HUDEP-2 (cell line): ENCODE measurements around the gene BLOC1S5.

Source experiments
- DNase-seq, 76 experiments: peaks; one replicate each; lab custom pipeline; 2025; ENCODE audit not compliant: unreplicated experiment in 76 of 76; lab: John Stamatoyannopoulos, UW

BLOC1S5 gene, protein sequence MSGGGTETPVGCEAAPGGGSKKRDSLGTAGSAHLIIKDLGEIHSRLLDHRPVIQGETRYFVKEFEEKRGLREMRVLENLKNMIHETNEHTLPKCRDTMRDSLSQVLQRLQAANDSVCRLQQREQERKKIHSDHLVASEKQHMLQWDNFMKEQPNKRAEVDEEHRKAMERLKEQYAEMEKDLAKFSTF

DNA sequence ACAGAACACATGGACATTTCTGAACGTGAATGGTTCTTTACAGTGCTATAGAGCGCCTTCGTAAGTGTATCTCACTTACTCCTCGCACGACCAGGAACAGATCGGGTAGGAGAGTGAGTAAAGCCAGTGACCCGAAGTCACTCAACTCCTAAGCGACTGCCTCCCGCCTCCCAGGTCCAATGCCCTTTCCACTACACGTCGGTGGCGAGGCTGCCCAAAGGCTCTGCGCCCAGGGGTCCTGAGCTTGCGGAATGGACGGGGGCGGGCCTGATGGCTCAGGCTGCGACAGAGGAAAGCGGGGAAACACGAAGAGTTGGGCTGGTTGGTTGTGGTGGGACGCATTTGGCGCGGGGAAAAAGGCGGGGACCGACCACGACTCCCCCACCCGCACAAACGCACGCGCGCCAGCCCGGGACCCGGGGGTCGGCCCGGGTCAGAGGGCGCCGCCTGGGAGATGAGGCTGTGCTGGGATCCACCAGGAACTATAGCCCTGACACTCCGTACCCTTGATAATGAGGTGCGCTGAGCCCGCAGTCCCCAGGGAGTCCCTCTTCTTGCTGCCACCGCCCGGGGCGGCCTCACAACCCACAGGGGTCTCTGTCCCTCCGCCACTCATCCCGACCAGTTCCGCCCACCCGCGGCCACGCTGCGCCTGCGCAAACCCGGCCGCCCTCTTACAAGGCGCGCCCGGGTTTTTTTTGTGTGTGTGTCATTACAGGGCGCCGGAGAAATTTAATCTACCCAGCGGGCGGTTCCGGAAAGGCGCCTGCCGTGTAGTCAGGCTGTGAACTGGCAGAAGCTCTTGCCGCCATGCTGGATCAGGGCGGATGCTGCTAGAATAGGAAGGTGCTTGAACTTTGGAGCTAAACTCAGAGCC is at the start of gene BLOC1S5:
TSS of gene BLOC1S5 (minus strand) at position 629 of the 877 bp plus-strand sequence. CDS start at position 616, 13 bp downstream.
- peak; percentile 72 to 99 (median 97) for DNase-seq

DNA sequence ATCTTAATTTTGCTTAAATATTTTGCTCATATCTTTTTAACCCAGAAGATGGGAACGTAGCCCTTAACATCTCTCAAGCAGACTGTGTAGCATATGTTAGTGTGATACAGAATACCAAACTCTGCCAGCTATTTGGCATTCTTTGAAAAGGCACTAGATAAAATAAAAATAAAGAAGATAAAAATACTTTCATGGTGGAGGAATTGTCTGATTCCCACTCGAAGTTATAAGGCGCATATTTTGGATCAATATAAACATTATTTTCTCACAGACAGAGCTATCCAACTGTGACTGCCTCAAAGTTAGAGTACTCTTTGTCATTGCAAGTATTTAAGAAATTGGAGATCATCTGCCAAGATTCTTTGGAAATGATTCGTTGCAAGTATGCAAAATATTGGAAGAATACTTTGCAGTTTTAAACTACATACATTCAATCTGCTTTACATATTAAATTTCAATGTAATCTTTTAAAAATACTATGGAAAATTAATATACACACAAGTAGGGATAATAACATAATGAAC is 49.0 kb upstream of the BLOC1S5 start:
- no peak for DNase-seq

DNA sequence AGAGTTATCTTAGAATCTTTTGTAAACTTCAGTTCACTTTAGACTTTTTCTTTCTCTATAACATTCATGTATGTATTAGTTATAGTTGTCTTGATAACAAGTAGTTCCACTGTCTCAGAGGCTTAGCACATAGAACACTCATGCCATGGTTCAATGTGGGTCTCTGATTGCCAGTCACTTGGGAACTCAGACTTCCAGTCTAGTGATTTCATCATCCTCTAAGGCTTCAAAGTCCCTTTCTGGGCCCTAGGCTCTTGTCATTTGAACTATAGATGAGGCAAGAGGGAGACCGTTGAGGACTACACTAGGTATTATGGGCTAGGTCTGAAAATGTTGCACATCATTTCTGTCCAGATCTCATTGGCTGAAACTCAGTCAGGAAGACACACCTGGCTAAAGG is 46.5 kb upstream of the BLOC1S5 start:
- DNase-seq, result no peak

DNA sequence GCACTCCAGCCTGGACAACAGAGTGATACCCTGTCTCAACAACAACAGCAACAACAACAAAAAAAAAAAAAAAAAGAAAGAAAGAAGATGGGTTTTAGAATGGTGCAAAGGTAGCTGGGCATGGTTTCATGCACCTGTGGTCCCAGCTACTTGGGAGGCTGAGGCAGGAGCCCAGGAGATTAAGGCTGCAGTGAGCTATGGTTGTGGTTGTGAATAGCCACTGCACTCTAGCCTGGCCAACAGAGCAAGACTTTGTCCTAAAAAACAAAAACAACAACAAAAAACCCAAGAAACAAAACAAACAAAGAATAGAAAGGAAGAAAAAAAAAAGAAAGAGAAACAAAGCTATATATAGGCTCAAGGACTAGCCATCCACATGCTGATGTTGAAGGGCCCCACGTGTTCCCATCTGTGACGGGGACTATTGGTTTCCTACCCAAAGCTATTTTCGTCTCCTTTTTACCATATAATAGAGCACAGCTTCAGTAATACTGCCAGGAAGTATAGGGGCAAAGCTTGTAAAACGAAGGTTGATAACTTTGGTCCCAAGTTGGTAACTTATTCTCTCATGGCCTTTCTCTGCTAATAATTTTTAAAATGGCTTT is 46.0 kb upstream of the BLOC1S5 start:
- no peak for DNase-seq

DNA sequence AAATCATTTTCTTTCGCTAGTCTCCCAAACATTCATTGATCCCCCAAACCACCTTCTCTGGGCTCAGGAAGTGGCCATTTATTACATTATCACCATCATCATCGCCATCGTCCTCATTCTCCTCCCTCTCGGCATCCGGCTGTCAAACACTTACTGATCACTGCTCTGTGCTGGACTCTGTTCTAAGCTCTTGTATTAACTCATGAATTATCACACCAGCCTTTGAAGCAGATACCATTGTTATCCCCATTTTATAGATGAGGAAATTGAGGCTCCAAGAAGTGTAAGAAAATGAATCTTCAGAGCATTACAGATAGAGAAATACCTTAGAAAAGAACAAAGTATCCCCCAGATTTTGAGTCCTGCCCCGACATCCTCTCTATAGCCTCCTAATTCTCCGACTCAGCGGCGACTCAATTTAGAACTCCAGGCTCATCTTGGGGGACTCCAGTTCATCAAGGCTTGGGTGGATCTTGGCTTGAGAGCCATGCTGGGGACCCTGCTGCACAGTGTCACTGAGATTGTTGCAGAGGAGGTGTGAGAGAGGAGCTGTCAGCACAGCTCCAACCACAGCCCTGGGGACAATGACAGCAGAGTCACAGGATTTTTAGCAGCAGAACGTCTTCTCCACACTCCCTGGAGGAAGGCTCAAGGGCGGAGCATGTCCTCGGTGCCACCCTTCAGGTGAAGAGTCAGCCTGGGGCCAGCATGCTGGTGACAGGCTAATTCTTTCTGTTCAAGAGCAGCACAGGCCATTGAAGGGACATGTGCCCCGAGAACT is 44.8 kb upstream of the BLOC1S5 start:
- DNase-seq, result no peak

DNA sequence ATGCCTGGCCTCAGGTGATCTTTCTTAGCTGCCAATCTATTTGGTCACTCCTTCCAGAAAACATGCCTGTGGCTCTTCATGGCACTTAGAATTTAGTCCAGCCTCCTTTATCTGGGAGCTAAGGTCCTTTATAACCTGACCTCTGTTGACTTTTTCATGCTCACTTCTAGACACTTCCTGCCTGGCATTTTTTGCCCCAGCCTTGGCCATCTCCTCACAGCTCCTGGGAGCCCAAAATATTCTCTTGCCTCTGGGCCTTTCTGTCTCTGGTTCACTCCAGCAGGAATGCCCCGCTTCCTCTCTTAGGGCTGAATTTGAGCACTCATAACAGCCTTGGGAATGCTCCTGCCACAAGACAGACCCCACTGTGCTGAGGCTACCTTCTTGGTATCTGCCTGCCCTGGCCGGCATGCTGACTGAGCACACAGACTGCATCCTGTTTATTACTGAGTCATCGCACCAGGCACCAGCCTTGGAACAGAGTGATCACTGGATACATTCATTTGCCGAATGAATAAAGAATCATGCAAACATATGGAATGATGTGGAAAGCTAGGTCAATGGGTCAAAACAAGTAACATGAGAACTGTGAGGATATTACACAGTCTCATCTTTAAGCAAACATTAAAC is 44.0 kb upstream of the BLOC1S5 start:
- no peak for DNase-seq

DNA sequence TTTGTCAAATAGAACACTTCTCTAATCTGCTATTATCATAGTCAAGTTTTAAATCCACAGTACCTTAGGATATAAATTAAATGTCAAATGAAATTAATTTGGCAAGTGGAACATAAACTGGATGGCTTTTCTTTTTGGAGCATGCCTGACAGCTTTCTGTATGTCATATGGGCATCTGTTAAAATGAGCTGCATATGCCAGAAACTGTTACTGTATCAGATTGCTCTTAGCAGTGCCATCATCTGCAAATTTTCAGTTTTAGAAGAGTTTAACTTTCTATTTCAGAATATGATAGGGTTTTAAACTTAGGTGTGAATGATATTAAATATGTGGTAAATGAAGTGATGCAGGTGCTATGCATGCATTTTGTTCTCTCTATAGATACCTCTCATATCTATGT is 41.6 kb upstream of the BLOC1S5 start:
- no peak for DNase-seq

DNA sequence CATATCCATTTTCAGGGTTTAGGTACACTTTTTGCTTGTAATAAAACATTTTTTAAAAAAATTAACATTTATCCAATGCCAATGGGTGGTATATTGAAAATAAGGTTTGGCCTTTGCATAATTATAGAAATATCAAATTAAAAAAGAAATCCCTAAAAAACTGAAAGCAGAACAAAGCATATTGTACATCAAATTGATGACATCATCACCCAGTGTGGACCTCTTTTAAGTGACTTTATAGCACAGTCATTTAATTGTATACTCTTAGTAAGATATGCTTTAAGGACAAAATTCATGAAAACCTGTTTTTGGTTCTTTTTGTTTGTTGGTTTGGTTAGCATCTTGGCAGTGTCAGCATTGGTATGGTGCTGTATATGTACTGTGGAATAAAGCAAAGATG is 39.5 kb upstream of the BLOC1S5 start:
- no peak for DNase-seq

DNA sequence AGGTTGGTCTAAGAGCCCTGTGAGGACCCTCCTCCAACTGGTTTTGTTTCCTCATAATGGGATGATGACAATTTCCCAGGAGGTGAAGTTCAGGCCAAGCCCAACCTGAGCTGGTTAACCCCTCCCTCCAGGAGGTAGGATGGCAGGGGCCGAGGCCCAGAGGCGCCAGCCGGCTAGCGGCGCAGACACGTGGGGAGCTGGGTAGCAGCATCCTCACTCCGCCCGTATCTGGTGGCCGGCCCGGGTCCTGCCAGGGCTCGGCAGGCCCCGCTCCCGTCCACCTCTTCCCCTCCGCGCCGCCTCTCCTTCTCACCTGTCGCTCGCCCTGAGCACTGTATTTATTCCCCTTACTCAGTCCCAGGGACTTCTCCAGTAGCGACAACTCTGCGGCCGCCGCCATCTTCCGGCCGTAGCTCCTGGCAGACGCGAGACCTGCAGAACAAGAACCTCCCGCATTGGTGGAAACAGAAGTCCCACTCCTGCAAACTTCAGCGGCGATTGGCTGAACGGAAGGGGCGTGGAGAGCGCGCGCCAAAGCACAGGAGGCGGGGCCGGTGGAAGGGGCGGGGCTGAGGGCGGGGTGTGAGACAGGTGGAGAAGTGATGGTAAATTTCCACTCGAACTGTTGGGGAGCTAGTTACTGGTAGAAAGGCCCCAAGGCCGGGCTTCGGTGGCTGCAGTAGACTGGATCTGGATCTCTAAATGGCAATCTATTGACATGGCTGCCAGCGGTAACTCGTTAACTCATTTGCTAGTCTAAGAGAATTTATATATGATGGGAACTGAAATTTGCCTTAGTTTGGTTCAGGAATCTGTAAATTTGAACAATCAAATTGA is 38.2 kb upstream of the BLOC1S5 start, which contains the start of gene EEF1E1:
TSS of gene EEF1E1 (minus strand) at position 427 of the 837 bp plus-strand sequence. CDS start at position 400, 27 bp downstream.
- peak; percentile 60 to 99 (median 97) for DNase-seq

DNA sequence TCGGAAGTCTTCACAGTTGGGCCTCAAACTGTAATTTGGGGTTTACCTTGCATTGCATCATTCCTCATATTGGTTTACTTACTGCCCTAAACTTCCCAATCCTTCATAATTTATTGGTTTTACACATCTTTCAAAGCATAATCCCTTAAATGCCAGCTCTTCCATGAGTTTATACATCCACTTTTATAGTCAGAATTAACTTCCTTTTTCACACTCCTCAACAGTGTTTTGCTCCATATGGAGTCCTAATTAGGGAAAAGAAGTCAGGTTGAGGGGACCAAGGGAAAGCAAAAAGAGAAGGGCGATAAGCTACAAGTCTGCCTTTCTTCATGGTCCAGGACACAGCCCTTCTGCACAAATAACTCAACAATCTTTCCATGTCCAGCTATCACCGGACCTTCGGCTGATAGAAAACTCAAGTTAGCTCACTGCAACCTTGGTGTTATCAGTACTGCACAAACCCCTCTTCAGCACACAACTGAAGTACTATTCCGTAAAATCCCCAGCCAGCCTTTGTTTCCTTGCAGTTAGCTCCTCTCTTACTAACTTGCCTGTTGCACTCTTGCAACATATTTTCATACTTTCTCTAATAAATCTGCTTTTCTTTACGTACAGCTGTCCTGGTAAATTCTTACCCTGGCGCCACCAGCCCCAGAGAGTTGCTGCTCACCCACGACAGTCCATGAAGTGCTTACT is 36.1 kb upstream of the BLOC1S5 start:
- DNase-seq, result peak in 24 of 76 experiments; percentile 12 to 67 (median 34)

DNA sequence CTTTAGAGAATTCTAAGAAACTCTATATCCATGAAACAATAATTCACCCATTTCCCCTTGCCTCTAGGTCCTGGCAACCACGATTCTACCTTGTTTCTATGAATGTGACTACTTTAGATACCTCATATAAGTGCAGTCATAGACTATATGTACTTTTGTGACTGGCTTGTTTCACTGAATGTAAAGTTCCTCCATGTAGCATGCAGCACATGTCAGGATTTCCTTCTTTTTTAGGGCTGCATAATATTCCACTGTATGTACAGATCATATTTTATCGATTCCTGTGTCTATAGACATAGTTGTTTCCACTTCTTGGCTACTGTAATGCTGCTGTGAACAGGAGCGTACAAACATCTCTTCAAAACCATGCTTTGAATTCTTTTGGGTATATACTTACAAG is 26.5 kb upstream of the BLOC1S5 start:
- no peak for DNase-seq

DNA sequence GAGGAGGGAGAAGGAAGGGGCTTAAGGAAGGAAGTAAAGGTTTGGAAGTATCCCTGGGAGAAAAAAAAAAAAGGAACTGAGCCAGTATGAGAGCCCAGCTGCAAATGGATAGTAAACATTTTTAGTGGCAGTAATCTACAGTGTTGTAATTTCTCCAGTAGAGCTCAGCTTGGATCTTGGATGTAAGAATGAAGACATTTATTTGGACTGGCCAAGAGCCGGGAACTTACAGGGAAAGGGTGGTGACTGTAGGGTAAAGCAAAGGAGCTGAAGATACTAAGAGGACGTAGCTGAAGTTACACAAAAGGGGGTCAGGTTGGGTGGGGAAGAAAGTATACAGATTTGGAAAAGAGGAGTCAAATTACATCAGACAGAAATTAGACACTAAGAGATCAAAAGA is 24.7 kb upstream of the BLOC1S5 start:
- no peak for DNase-seq

DNA sequence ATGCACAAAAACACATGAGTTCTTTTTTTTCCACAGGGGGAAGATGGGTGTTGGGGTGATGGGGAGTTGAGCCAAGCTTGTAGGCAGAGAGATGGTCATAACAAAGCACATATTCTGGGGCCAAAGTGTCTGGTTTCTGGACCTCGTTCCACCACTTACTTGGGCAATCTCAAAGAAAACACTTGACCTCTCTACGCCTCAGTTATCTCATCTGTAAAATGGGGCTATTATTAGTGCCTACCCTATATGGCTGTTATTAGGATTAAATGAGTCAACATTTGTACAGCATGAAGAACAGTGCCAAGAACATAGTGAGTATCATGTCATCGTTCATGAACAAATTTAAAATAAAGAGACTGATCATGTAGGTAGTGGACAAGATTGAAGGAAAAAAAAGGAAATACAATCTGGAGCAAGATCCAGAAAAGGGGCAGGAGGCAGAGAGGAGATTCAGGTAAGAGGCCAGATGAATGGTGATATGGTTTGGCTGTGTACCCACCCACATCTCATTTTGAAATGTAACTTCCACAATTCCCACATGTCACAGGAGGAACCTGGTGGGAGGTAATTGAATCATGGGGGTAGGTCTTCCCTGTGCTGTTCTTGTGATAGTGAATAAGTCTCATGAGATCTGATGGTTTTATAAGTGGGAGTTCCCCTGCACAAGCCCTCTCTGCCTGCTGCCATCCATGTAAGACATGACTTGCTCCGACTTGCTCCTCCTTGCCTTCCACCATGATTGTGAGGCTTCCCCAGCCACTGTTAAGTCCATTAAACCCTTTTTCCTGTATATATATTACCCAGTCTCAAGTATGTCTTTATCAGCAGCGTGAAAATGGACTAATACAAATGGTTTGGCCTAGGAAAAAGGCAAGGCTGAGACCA is 23.9 kb upstream of the BLOC1S5 start:
- DNase-seq, result no peak

DNA sequence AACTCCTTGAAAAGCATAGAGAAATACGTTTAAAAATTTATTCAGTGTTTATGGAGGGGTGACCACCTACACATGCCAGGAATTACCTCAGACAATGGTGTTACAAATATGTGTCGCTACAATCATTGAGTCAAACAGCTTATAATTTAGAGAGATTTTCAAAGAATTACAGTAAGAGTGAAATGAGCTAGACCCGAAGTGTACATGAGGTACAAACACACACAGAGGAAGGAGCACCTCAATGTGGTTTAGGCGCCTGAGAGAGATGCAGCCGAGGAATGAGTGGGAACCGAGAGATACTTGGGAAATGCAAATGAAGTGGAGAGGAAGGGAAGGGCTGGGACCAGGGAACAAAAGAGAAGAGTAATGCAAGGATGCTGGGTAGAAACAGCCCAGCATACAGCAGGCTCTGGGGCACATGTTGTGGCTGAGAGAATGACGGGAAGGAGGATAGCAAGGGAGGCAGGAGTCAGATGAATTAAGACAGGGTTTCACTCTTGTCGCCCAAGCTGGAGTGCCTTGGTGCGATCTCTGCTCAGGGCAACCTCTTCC is 22.6 kb upstream of the BLOC1S5 start:
- DNase-seq, result no peak

DNA sequence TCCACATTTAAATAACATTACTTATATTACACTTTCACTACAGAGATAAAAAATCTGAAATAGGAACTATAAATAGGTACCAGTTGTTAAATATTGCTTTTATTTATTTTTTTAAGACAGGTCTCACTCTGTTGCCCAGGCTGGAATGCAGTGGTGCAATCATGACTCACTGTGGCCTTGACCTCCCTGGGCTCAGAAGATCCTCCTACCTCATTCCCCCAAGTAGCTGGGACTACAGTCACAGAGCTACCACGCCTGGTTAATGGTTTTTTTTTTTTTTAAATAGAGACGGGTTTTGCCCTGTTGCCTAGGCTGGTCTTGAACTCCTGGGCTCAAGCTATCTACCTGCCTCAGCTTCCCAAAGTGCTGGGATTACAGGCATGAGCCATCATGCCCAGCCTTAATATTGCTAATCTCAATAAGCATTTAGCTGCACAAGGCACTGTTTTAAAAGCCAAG is 20.9 kb upstream of the BLOC1S5 start:
- DNase-seq, result peak in 12 of 76 experiments; percentile 11 to 56 (median 22)

DNA sequence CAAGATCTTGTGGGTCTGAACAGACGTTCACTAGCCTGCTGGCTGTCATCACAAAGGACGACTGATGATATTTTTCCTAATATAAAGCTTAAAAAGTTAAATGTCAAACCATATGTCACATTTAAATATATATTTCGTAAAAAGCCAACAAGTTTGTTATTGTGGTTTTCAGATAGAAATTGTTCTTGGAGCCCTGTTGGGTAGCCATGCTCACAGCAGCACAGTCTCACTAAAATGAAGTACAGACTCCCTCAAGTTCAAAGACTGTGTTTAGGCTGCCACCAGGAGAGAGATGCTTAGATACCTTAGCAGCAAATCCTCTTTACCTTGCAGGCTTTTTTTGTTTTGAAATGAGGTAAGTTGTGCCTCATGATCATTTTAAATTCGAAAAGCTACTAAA is 20.4 kb upstream of the BLOC1S5 start:
- no peak for DNase-seq
